Calu3 (cell line): ENCODE results near the gene CRTC2. TPM values are rescaled to one million over a fixed set of nuclear protein-coding genes. Genes with fewer than 3 reads are reported as not detected.

Source experiments
- BruUV-seq: library from RNA; stranded (reverse); fragments of 400-500 nt; replicated peaks from 2 replicates; lab custom pipeline; 2021; lab: Mats Ljungman, UMichigan
- CTCF ChIA-PET: fragments of 300-600 bp; sonication (Branson Sonifier 250); formaldehyde crosslinking; loops from one replicate; lab custom pipeline; 2022; ENCODE audit warnings: antibody characterized with exemption; lab: Charles Lee
- DNase-seq: peaks from one replicate; pipeline ENCODE4 v3.0.0; 2022
- H3K27ac Mint-ChIP-seq: one replicate; pipeline ENCODE4 v1.8.0; 2022; ENCODE audit warnings: mixed read lengths; ENCODE audit not compliant: unreplicated experiment
- H3K27me3 Mint-ChIP-seq: one replicate; pipeline ENCODE4 v1.8.0; 2022; ENCODE audit warnings: mixed read lengths; ENCODE audit not compliant: unreplicated experiment
- H3K36me3 Mint-ChIP-seq: one replicate; pipeline ENCODE4 v1.8.0; 2022; ENCODE audit warnings: mild to moderate bottlenecking, moderate library complexity, mixed read lengths; ENCODE audit not compliant: insufficient read depth, unreplicated experiment
- H3K4me1 Mint-ChIP-seq: one replicate; pipeline ENCODE4 v1.8.0; 2022; ENCODE audit warnings: mild to moderate bottlenecking, low read depth, mixed read lengths; ENCODE audit not compliant: unreplicated experiment
- H3K4me3 Mint-ChIP-seq: one replicate; pipeline ENCODE4 v1.8.0; 2022; ENCODE audit warnings: mild to moderate bottlenecking, low read depth, moderate library complexity, mixed read lengths; ENCODE audit not compliant: unreplicated experiment
- H3K9me3 Mint-ChIP-seq: one replicate; pipeline ENCODE4 v1.8.0; 2022; ENCODE audit warnings: low read depth, mixed read lengths; ENCODE audit not compliant: unreplicated experiment
- CTCF ChIP-seq: fragments of 200-600 bp; IDR thresholded peaks from one replicate; pipeline ENCODE4 v1.8.0; 2022; ENCODE audit warnings: antibody characterized with exemption; ENCODE audit not compliant: unreplicated experiment
- intact Hi-C: fragments of 100-400 bp; cut with micrococcal nuclease; formaldehyde crosslinking; loops from one replicate; pipeline ENCODE4 v1.10.0; 2022; ENCODE audit not compliant: unreplicated experiment
- total RNA-seq: library from RNA; stranded (reverse); gene quantifications from 2 replicates; pipeline ENCODE4 v1.2.3, GENCODE V29; 2022

Gene CRTC2
- total RNA-seq, 1 experiment from 2014 or later, result 52.1 TPM

- BruUV-seq, result no TSS peak
- DNase-seq, result peak; percentile 90
- Mint-ChIP-seq H3K4me3 (peak within 1 kb of the TSS; percentile 94), H3K4me1 (peaks cover 29% of the 10 kb centered on the region), H3K9me3 (no peaks in the 10 kb centered on the region), H3K27me3 (no peaks in the 10 kb centered on the region), H3K27ac (peak within 1 kb of the TSS; percentile 83), H3K36me3 (peaks cover 61% of the 10 kb centered on the region)
- no peak for TF ChIP-seq CTCF
- intact Hi-C loops, result no loop called here
- CTCF ChIA-PET, result interaction anchor here (0.5 to 2.8 kb wide), 6 partner anchors 9 to 303 kb away, joined by 3 to 27 read pairs (median 3); partner anchors contain the start of genes CREB3L4, CRTC2, RAB13 and SLC39A1
Observed at GRCh38 chr1:153977250-153978240, 19.1 kb upstream of the CRTC2 start, which contains the start of gene JTB. TSS of gene JTB (minus strand) at chr1:153977674. CDS start at chr1:153977252, 422 bp downstream.

GRCh38 chr1:153976819-153977249 lies 18.4 kb upstream of the CRTC2 start:
- Mint-ChIP-seq H3K27ac (peak overlapping the region; percentile 83), H3K36me3 (peaks cover 59% of the 10 kb centered on the region), H3K4me1 (peaks cover 29% of the 10 kb centered on the region), H3K9me3 (no peaks in the 10 kb centered on the region), H3K4me3 (peak overlapping the region; percentile 94), H3K27me3 (no peaks in the 10 kb centered on the region)
- intact Hi-C loops, result no loop called here
- CTCF ChIA-PET, result interaction anchor here (0.5 to 2.8 kb wide), 3 partner anchors 10 to 140 kb away, joined by 3 to 27 read pairs (median 3); partner anchors contain the start of genes CREB3L4 and CRTC2
- no peak for DNase-seq
- TF ChIP-seq CTCF, result no peak
- TSS peak; percentile 35 for BruUV-seq

- Mint-ChIP-seq H3K4me1 (peaks cover 24% of the 10 kb centered on the region), H3K27ac (no peak overlapping the region), H3K36me3 (peaks cover 56% of the 10 kb centered on the region), H3K9me3 (no peaks in the 10 kb centered on the region), H3K4me3 (no peak overlapping the region), H3K27me3 (no peaks in the 10 kb centered on the region)
- intact Hi-C loops, result no loop called here
- BruUV-seq, result no TSS peak
- CTCF ChIA-PET, result interaction anchor here (2.0 kb wide), 1 partner anchor 10 kb away, joined by 7 read pairs; the partner anchor contains the start of gene SLC39A1
- no peak for TF ChIP-seq CTCF
- no peak for DNase-seq
Observed at GRCh38 chr1:153973525-153973924, 15.1 kb upstream of the CRTC2 start.

GRCh38 chr1:153973071-153973470 lies 14.7 kb upstream of the CRTC2 start:
- H3K9me3 Mint-ChIP-seq, result no peaks in the 10 kb centered on the region
- intact Hi-C loops, result no loop called here
- no peak overlapping the region for H3K4me3 Mint-ChIP-seq
- H3K4me1 Mint-ChIP-seq, result peaks cover 24% of the 10 kb centered on the region
- H3K27me3 Mint-ChIP-seq, result no peaks in the 10 kb centered on the region
- H3K36me3 Mint-ChIP-seq, result peaks cover 54% of the 10 kb centered on the region
- TF ChIP-seq CTCF, result no peak
- DNase-seq, result no peak
- no TSS peak for BruUV-seq
- H3K27ac Mint-ChIP-seq, result peak overlapping the region; percentile 21
- CTCF ChIA-PET, result no interaction called here
